HEK293T (cell line): ENCODE results near the gene NT5C2.

Experiments
- CTCF ChIA-PET: fragments of 350-600 bp; formaldehyde crosslinking; extraction: SDS; loops from one replicate; lab custom pipeline; 2021; ENCODE audit warnings: antibody characterized with exemption, inconsistent platforms; lab: Yijun Ruan, JAX
- POLR2A ChIA-PET: fragments of 350-600 bp; formaldehyde crosslinking; extraction: SDS; loops from one replicate; lab custom pipeline; 2020; ENCODE audit warnings: antibody characterized with exemption, inconsistent platforms; lab: Yijun Ruan, JAX
- DNase-seq: peaks from one replicate; pipeline ENCODE4 v3.0.0; 2012; ENCODE audit warnings: mixed read lengths; ENCODE audit errors: extremely low spot score
- ARNT ChIP-seq: fragments of 450-650 bp; IDR thresholded peaks from 2 replicates; pipeline ENCODE4 v1.6.1; 2017; ENCODE audit warnings: mild to moderate bottlenecking
- BHLHE40 ChIP-seq: fragments of 450-650 bp; IDR thresholded peaks from 2 replicates; pipeline ENCODE4 v1.6.1; 2016; ENCODE audit warnings: mild to moderate bottlenecking, moderate library complexity, borderline replicate concordance
- CTBP1 ChIP-seq: fragments of 450-650 bp; IDR thresholded peaks from 2 replicates; pipeline ENCODE4 v1.6.1; 2016; ENCODE audit warnings: borderline replicate concordance
- ELF4 ChIP-seq: fragments of 450-650 bp; IDR thresholded peaks from 2 replicates; pipeline ENCODE4 v1.6.1; 2017; ENCODE audit warnings: antibody characterized with exemption
- FOXA1 ChIP-seq: fragments of 450-650 bp; IDR thresholded peaks from 2 replicates; pipeline ENCODE4 v1.6.1; 2016; ENCODE audit warnings: mild to moderate bottlenecking
- FOXK2 ChIP-seq: fragments of 450-650 bp; IDR thresholded peaks from 2 replicates; pipeline ENCODE4 v1.6.1; 2016; ENCODE audit warnings: mild to moderate bottlenecking
- FOXM1 ChIP-seq: fragments of 450-650 bp; IDR thresholded peaks from 2 replicates; pipeline ENCODE4 v1.6.1; 2017; ENCODE audit warnings: mild to moderate bottlenecking, borderline replicate concordance
- HDGF ChIP-seq: fragments of 450-650 bp; IDR thresholded peaks from 2 replicates; pipeline ENCODE4 v1.6.1; 2017; ENCODE audit warnings: antibody characterized with exemption, borderline replicate concordance
- L3MBTL2 ChIP-seq: fragments of 450-650 bp; conservative IDR thresholded peaks from 2 replicates; pipeline ENCODE4 v1.6.1; 2016; ENCODE audit warnings: mild to moderate bottlenecking
- LEF1 ChIP-seq: fragments of 450-650 bp; IDR thresholded peaks from 2 replicates; pipeline ENCODE4 v1.6.1; 2017; ENCODE audit warnings: mild to moderate bottlenecking, borderline replicate concordance
- NFRKB ChIP-seq: fragments of 450-650 bp; IDR thresholded peaks from 2 replicates; pipeline ENCODE4 v1.6.1; 2016; ENCODE audit warnings: mild to moderate bottlenecking, moderate library complexity
- SP1 ChIP-seq: fragments of 450-650 bp; IDR thresholded peaks from 2 replicates; pipeline ENCODE4 v1.6.1; 2017
- SUZ12 ChIP-seq: fragments of 450-650 bp; IDR thresholded peaks from 2 replicates; pipeline ENCODE4 v1.6.1; 2016; ENCODE audit warnings: mild to moderate bottlenecking
- TARDBP ChIP-seq: fragments of 450-650 bp; IDR thresholded peaks from 2 replicates; pipeline ENCODE4 v1.6.1; 2016
- ZNF384 ChIP-seq: fragments of 450-650 bp; IDR thresholded peaks from 2 replicates; pipeline ENCODE4 v1.6.1; 2016
- TF ChIP-seq, protein P1 (sequence below): fragments of 450-650 bp; IDR thresholded peaks from 2 replicates; pipeline ENCODE4 v1.6.1; 2016

Gene NT5C2

GRCh38 chr10:103086261-103086660, 106.8 kb downstream of the NT5C2 start:
- DNase-seq, result no peak
- ChIA-PET CTCF (no interaction called here), POLR2A (no interaction called here)
- TF ChIP-seq SUZ12, result no peak
- TF ChIP-seq L3MBTL2, result no peak
- TF ChIP-seq BHLHE40, result no peak
- TF ChIP-seq ZNF384, result no peak
- TF ChIP-seq FOXM1, result no peak
- no peak for TF ChIP-seq LEF1
- TF ChIP-seq FOXA1, result no peak
- TF ChIP-seq ELF4, result no peak
- no peak for TF ChIP-seq HDGF

DNA sequence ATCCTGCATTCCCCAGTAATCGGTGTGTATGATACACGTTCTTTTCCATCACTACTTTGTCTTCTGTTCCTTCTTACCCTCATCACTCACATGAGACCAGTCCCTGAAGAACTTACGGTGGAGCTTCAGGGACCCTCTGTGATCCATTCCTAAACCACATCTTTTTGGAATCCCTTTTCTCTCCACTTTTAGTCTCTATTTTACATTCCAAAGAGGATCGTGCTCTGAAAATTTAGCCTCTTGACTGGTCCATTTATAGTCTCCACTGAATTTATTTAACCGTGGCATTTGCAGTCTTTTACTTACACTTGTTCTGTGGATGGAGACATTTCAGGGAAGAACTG, 109.1 kb downstream of the NT5C2 start:
- ChIA-PET CTCF (no interaction called here), POLR2A (no interaction called here)
- TF ChIP-seq NFRKB, result no peak
- no peak for TF ChIP-seq FOXK2
- DNase-seq, result no peak

GRCh38 chr10:103083266-103083976, 109.7 kb downstream of the NT5C2 start:
- no peak for DNase-seq
- no peak for TF ChIP-seq FOXA1
- no peak for TF ChIP-seq L3MBTL2
- TF ChIP-seq CTBP1, result no peak
- no peak for TF ChIP-seq FOXM1
- TF ChIP-seq HDGF, result no peak
- no peak for TF ChIP-seq SUZ12
- TF ChIP-seq SP1, result no peak
- no peak for TF ChIP-seq NFRKB
- TF ChIP-seq FOXK2, result no peak
- TF ChIP-seq ELF4, result no peak
- TF ChIP-seq BHLHE40, result no peak
- no peak for TF ChIP-seq ZNF384
- TF ChIP-seq ARNT, result no peak
- no peak for TF ChIP-seq TARDBP
- TF ChIP-seq, protein P1, sequence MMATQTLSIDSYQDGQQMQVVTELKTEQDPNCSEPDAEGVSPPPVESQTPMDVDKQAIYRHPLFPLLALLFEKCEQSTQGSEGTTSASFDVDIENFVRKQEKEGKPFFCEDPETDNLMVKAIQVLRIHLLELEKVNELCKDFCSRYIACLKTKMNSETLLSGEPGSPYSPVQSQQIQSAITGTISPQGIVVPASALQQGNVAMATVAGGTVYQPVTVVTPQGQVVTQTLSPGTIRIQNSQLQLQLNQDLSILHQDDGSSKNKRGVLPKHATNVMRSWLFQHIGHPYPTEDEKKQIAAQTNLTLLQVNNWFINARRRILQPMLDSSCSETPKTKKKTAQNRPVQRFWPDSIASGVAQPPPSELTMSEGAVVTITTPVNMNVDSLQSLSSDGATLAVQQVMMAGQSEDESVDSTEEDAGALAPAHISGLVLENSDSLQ, result no peak
- no peak for TF ChIP-seq LEF1
- CTCF ChIA-PET, result interaction anchor here (0.6 kb wide), 1 partner anchor 11 kb away, joined by 3 read pairs; no protein-coding TSS in a partner anchor
- POLR2A ChIA-PET, result no interaction called here

- DNase-seq, result no peak
- no peak for TF ChIP-seq ZNF384
- no peak for TF ChIP-seq L3MBTL2
- TF ChIP-seq CTBP1, result no peak
- TF ChIP-seq FOXA1, result no peak
- TF ChIP-seq ARNT, result no peak
- no peak for TF ChIP-seq NFRKB
- TF ChIP-seq SP1, result no peak
- TF ChIP-seq BHLHE40, result no peak
- TF ChIP-seq HDGF, result no peak
- no peak for TF ChIP-seq TARDBP
- no peak for TF ChIP-seq FOXK2
- TF ChIP-seq ELF4, result no peak
- TF ChIP-seq SUZ12, result no peak
- TF ChIP-seq, protein P1, result no peak
- TF ChIP-seq FOXM1, result no peak
- TF ChIP-seq LEF1, result no peak
- POLR2A ChIA-PET, result no interaction called here
- CTCF ChIA-PET, result interaction anchor here (0.6 kb wide), 1 partner anchor 12 kb away, joined by 3 read pairs; no protein-coding TSS in a partner anchor
These were observed 110.4 kb downstream of the NT5C2 start for GRCh38 chr10:103082683-103083082.

- no peak for TF ChIP-seq CTBP1
- no peak for TF ChIP-seq FOXM1
- TF ChIP-seq ZNF384, result no peak
- no peak for TF ChIP-seq HDGF
- no peak for TF ChIP-seq BHLHE40
- no peak for TF ChIP-seq NFRKB
- no peak for TF ChIP-seq ELF4
- no peak for TF ChIP-seq FOXK2
- TF ChIP-seq SUZ12, result no peak
- TF ChIP-seq, protein P1, result no peak
- TF ChIP-seq TARDBP, result no peak
- TF ChIP-seq SP1, result no peak
- no peak for TF ChIP-seq FOXA1
- no peak for TF ChIP-seq ARNT
- TF ChIP-seq LEF1, result no peak
- TF ChIP-seq L3MBTL2, result no peak
- ChIA-PET CTCF (interaction anchor here (1.6 kb wide), 1 partner anchor 164 kb away, joined by 7 read pairs; the partner anchor contains the start of gene CNNM2), POLR2A (no interaction called here)
- no peak for DNase-seq
These were observed 112.0 kb downstream of the NT5C2 start for GRCh38 chr10:103080891-103081581.

DNA sequence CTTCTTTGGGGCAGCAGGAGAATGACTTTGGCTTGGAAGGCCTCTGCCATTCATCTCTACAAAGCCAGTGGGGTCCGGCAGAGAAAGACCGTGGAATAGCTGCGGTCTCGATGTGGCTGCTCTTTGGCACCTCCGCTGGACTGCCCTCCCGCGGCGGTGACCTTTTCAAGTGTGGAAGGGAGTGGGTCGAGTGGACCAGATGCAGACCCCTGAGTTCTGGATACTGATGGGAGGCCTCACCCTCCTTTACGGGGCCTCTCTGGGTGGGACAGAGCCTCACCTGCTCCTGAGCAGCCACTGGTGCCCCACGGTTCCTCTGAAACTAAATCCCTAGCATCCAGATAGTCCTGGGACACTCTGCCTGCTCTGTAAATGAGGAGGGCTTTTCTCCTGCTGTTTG, 113.1 kb downstream of the NT5C2 start:
- no peak for TF ChIP-seq BHLHE40
- no peak for TF ChIP-seq NFRKB
- TF ChIP-seq L3MBTL2, result no peak
- no peak for TF ChIP-seq FOXK2
- ChIA-PET CTCF (interaction anchor here (1.7 kb wide), 1 partner anchor 165 kb away, joined by 4 read pairs; no protein-coding TSS in a partner anchor), POLR2A (interaction anchor here (0.7 kb wide), 1 partner anchor 8 kb away, joined by 3 read pairs; no protein-coding TSS in a partner anchor)
- DNase-seq, result no peak
